A673 (cell line): ENCODE data around the gene DHRSX. TPM values are rescaled to one million over a fixed set of nuclear protein-coding genes. Genes with fewer than 3 reads are reported as not detected.

Experiments
- BruUV-seq: library from RNA; stranded (reverse); fragments of 400-500 nt; replicated peaks from 2 replicates; lab custom pipeline; 2021; lab: Mats Ljungman, UMichigan
- CTCF ChIA-PET: fragments of 300-600 bp; sonication (Branson Sonifier 250); formaldehyde crosslinking; loops from one replicate; lab custom pipeline; 2022; ENCODE audit warnings: antibody characterized with exemption; lab: Charles Lee
- POLR2A ChIA-PET: fragments of 300-600 bp; sonication (Branson Sonifier 250); formaldehyde crosslinking; loops from one replicate; lab custom pipeline; 2022; ENCODE audit warnings: antibody characterized with exemption; ENCODE audit not compliant: low non-redundant PET; lab: Charles Lee
- DNase-seq: peaks from one replicate; pipeline ENCODE4 v3.0.0-alpha.2; 2015; ENCODE audit warnings: low spot score
- H3K27ac ChIP-seq: fragments of 200-600 bp; sonication (generic); 2 replicates; pipeline ENCODE4 v1.5.1; 2016; ENCODE audit warnings: mixed run types, low read depth, mild to moderate bottlenecking, mixed read lengths, antibody characterized with exemption, low read length; ENCODE audit not compliant: poor library complexity, severe bottlenecking
- H3K27me3 ChIP-seq: fragments of 200-600 bp; sonication (generic); replicated peaks from 2 replicates; pipeline ENCODE4 v1.6.1; 2017; ENCODE audit warnings: mixed run types, low read depth, mild to moderate bottlenecking, mixed read lengths, antibody characterized with exemption, low read length; ENCODE audit not compliant: insufficient read depth, poor library complexity
- H3K36me3 ChIP-seq: fragments of 200-600 bp; sonication (generic); 2 replicates; pipeline ENCODE4 v1.6.1; 2016; ENCODE audit warnings: mixed run types, mild to moderate bottlenecking, mixed read lengths, antibody characterized with exemption, low read length; ENCODE audit not compliant: insufficient read depth, poor library complexity, severe bottlenecking
- H3K4me1 ChIP-seq: fragments of 200-600 bp; sonication (generic); 2 replicates; pipeline ENCODE4 v1.6.1; 2017; ENCODE audit warnings: mixed run types, mild to moderate bottlenecking, mixed read lengths, antibody characterized with exemption, low read length; ENCODE audit not compliant: insufficient read depth, poor library complexity, severe bottlenecking
- H3K4me3 ChIP-seq: fragments of 200-600 bp; sonication (generic); 2 replicates; pipeline ENCODE4 v1.5.1; 2016; ENCODE audit warnings: low read depth, mixed run types, mild to moderate bottlenecking, mixed read lengths, low read length; ENCODE audit not compliant: poor library complexity, severe bottlenecking
- H3K9me3 ChIP-seq: fragments of 200-600 bp; sonication (generic); 2 replicates; pipeline ENCODE4 v1.6.1; 2016; ENCODE audit warnings: mixed run types, low read depth, mild to moderate bottlenecking, mixed read lengths, antibody characterized with exemption, low read length; ENCODE audit not compliant: poor library complexity, severe bottlenecking
- EZH2 ChIP-seq: fragments of 200-600 bp; sonication (generic); IDR thresholded peaks from 2 replicates; pipeline ENCODE4 v1.6.1; 2017; ENCODE audit warnings: borderline replicate concordance, low read depth, mild to moderate bottlenecking, mixed read lengths, antibody characterized with exemption, low read length; ENCODE audit not compliant: poor library complexity, severe bottlenecking
- intact Hi-C: fragments of 100-400 bp; cut with micrococcal nuclease; formaldehyde crosslinking; loops from one replicate; pipeline ENCODE4 v1.10.0; 2022; ENCODE audit not compliant: unreplicated experiment
- total RNA-seq: library from RNA; stranded (reverse); gene quantifications from 2 replicates; pipeline ENCODE4 v1.2.3, GENCODE V29; 2021
- TF ChIP-seq, protein P1 (sequence below): fragments of 300-800, 200-600 bp; sonication (generic); conservative IDR thresholded peaks from 2 replicates; pipeline ENCODE4 v1.5.1; 2017; ENCODE audit warnings: low read depth, mild to moderate bottlenecking, antibody characterized with exemption, low read length, moderate library complexity, mixed read lengths

DHRSX gene
- total RNA-seq, 1 experiment from 2014 or later = 30.2 TPM

DNA sequence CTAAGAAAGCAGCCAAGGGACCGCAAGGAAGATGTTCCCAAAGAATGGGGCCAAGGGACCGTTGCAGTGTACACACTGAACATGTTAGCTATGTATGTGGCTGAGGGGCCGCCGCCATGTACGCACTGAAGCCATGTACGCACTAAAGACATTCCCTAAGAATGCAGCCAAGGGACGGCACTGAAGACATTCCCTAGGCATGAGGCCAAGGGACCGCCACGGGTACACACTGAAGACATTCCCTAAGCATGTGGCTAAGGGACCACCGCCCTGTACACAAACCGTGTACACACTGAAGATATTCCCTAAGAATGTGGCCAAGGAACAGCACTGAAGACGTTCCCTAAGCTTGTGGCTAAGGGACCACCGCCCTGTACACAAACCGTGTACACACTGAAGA is 54.0 kb downstream of the DHRSX start:
- intact Hi-C loops = no loop called here
- Histone ChIP-seq H3K9me3 (no peaks in the 10 kb centered on the region), H3K27me3 (no peaks in the 10 kb centered on the region), H3K27ac (no peak overlapping the region), H3K36me3 (no peaks in the 10 kb centered on the region), H3K4me1 (no peaks in the 10 kb centered on the region), H3K4me3 (no peak overlapping the region)
- DNase-seq = no peak
- POLR2A ChIA-PET = no interaction called here
- no peak for TF ChIP-seq EZH2
- TF ChIP-seq, protein P1, sequence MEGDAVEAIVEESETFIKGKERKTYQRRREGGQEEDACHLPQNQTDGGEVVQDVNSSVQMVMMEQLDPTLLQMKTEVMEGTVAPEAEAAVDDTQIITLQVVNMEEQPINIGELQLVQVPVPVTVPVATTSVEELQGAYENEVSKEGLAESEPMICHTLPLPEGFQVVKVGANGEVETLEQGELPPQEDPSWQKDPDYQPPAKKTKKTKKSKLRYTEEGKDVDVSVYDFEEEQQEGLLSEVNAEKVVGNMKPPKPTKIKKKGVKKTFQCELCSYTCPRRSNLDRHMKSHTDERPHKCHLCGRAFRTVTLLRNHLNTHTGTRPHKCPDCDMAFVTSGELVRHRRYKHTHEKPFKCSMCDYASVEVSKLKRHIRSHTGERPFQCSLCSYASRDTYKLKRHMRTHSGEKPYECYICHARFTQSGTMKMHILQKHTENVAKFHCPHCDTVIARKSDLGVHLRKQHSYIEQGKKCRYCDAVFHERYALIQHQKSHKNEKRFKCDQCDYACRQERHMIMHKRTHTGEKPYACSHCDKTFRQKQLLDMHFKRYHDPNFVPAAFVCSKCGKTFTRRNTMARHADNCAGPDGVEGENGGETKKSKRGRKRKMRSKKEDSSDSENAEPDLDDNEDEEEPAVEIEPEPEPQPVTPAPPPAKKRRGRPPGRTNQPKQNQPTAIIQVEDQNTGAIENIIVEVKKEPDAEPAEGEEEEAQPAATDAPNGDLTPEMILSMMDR = no peak
- CTCF ChIA-PET = no interaction called here
- BruUV-seq = no TSS peak

- Histone ChIP-seq H3K4me1 (no peaks in the 10 kb centered on the region), H3K36me3 (no peaks in the 10 kb centered on the region), H3K4me3 (no peak overlapping the region), H3K27ac (no peak overlapping the region), H3K27me3 (no peaks in the 10 kb centered on the region), H3K9me3 (no peaks in the 10 kb centered on the region)
- intact Hi-C loops = no loop called here
- ChIA-PET CTCF (no interaction called here), POLR2A (no interaction called here)
- TF ChIP-seq, protein P1 = no peak
- no peak for TF ChIP-seq EZH2
- DNase-seq = no peak
- no TSS peak for BruUV-seq
Measured at GRCh38 chrX:2445662-2446623, 54.8 kb downstream of the DHRSX start.

DNA sequence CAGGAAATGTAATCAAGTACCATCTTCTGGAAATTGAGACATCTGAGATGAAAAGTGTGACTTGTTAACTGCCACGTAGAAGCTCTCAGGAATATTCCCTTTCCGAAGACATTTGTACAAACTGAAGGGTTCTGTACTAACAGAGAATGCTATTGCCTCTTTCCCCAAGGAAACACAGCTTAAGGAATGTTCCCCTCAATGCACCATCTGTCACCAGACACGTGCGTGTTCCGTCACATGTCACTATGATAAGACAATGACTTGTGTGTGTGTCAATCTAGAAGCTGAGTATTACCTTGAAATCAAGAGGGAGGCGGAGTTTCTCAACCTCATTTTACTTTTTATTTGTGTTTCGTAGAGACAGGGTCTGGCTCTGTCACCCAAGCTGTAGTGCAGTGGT is 58.1 kb downstream of the DHRSX start:
- POLR2A ChIA-PET = no interaction called here
- Histone ChIP-seq H3K4me1 (no peaks in the 10 kb centered on the region), H3K27ac (no peak overlapping the region), H3K9me3 (no peaks in the 10 kb centered on the region), H3K27me3 (no peaks in the 10 kb centered on the region), H3K36me3 (no peaks in the 10 kb centered on the region), H3K4me3 (no peak overlapping the region)
- intact Hi-C loops = no loop called here
- no TSS peak for BruUV-seq
- TF ChIP-seq, protein P1 = no peak
- no peak for TF ChIP-seq EZH2
- CTCF ChIA-PET = no interaction called here
- DNase-seq = no peak
